K562 (cell line): ENCODE data around the gene NACC1. TPM values are rescaled to one million over a fixed set of nuclear protein-coding genes. Genes with fewer than 3 reads are reported as not detected.
A peak's percentile ranks its signal among the peaks of the same experiment; 100 is the strongest.

ENCODE experiments used
- ARID1B ChIP-seq: fragments of 450-650 bp; IDR thresholded peaks from 2 replicates; pipeline ENCODE4 v1.6.1; 2016; ENCODE audit warnings: antibody characterized with exemption, mild to moderate bottlenecking, inconsistent platforms
- ARID4B ChIP-seq: sonication (generic); formaldehyde crosslinking; IDR thresholded peaks from 2 replicates; pipeline ENCODE4 v1.8.0; 2022; ENCODE audit warnings: mild to moderate bottlenecking, missing genetic modification reagents
- ATF1 ChIP-seq, 2 experiments: fragments of 450-650 bp in 1 of 2; IDR thresholded peaks; 2 replicates each; pipeline ENCODE4 v1.6.1; 2016; ENCODE audit warnings: missing compliant biosample characterization in 1 of 2, missing genetic modification characterization in 1 of 2
- CSDE1 ChIP-seq, 2 experiments: fragments of 450-650 bp; IDR thresholded peaks; 2 replicates each; pipeline ENCODE4 v1.6.1; 2016; ENCODE audit warnings: mild to moderate bottlenecking in 1 of 2
- KDM1A ChIP-seq, 2 experiments: fragments of 450-650 bp; IDR thresholded peaks; 2 replicates each; pipeline ENCODE4 v1.6.1; 2016; ENCODE audit warnings: mild to moderate bottlenecking in 2 of 2
- POLR3G ChIP-seq: IDR thresholded peaks from 2 replicates; pipeline ENCODE4 v1.6.1; 2011; ENCODE audit not compliant: insufficient read length, insufficient replicate concordance; ENCODE audit errors: extremely low read depth
- RBBP5 ChIP-seq: fragments of 200-600 bp; sonication (generic); IDR thresholded peaks from 2 replicates; pipeline ENCODE4 v1.6.1; 2012; ENCODE audit warnings: borderline replicate concordance, mild to moderate bottlenecking, low read length, control low read depth, inconsistent platforms; ENCODE audit not compliant: insufficient read depth, poor library complexity, severe bottlenecking
- SAFB ChIP-seq: fragments of 200-400 bp; formaldehyde crosslinking; IDR thresholded peaks from 2 replicates; pipeline ENCODE4 v1.6.1; 2017; ENCODE audit warnings: low read depth, low read length, borderline replicate concordance
- SOX6 ChIP-seq: fragments of 450-650 bp; IDR thresholded peaks from 2 replicates; pipeline ENCODE4 v1.6.1; 2014; ENCODE audit warnings: mild to moderate bottlenecking
- SRSF3 ChIP-seq: fragments of 200-400 bp; formaldehyde crosslinking; IDR thresholded peaks from 2 replicates; pipeline ENCODE4 v1.6.1; 2016; ENCODE audit warnings: mild to moderate bottlenecking, low read length, moderate library complexity; ENCODE audit not compliant: insufficient read depth
- ZNF124 ChIP-seq: sonication (generic); formaldehyde crosslinking; IDR thresholded peaks from 2 replicates; pipeline ENCODE4 v1.8.1; 2022; ENCODE audit warnings: missing genetic modification reagents
- ZNF263 ChIP-seq: sonication (generic); formaldehyde crosslinking; IDR thresholded peaks from 2 replicates; pipeline ENCODE4 v1.8.0; 2022; ENCODE audit warnings: mild to moderate bottlenecking, missing genetic modification reagents, borderline replicate concordance
- polyA plus RNA-seq, 8 experiments: library from polyadenylated mRNA; depleted of rRNA in 4 of 8; stranded (reverse) in 5 of 8; unstranded in 3 of 8; fragments of >200 nt; fragmentation: Nextera tagmentation in 2 of 8; fragmentation: Illumina TruSeq in 1 of 8; extraction: Ambion mirVana in 2 of 8; extraction: Trizol in 1 of 8; gene quantifications; 2 replicates each; pipeline versions ENCODE4 v1.2.1 to v1.2.3, GENCODE V29; 2011 to 2014; ENCODE audit warnings: inconsistent platforms in 1 of 8, missing spikeins in 1 of 8
- total RNA-seq, 7 experiments: library from RNA; depleted of rRNA in 6 of 7; stranded (reverse); fragments of >200 nt in 6 of 7; fragmentation: Illumina TruSeq in 2 of 7; extraction: Trizol in 2 of 7; gene quantifications; 2 replicates each; pipeline versions ENCODE4 v1.2.1 to v1.2.3, GENCODE V29; 2011 to 2021; ENCODE audit warnings: low replicate concordance in 1 of 7
- TF ChIP-seq, protein P1 (sequence below), 2 experiments: fragments of 150-350 bp in 1 of 2; IDR thresholded peaks; 2 replicates each; pipeline ENCODE4 v1.6.1; 2012 to 2016; ENCODE audit warnings: low read depth in 2 of 2, low read length in 2 of 2, mild to moderate bottlenecking in 1 of 2, moderate library complexity in 1 of 2
- TF ChIP-seq, protein P2 (sequence below), 3 experiments: fragments of 200-800 bp in 1 of 3; fragments of 250-450 bp in 1 of 3; fragments of 450-650 bp in 1 of 3; sonication (Bioruptor Pico) in 1 of 3; sonication (Bioruptor generic) in 1 of 3; formaldehyde crosslinking in 1 of 3; IDR thresholded peaks; 2 replicates each; pipeline versions ENCODE4 v1.6.1 to v1.8.0; 2016 to 2022; ENCODE audit warnings: mild to moderate bottlenecking in 2 of 3, missing genetic modification characterization in 2 of 3, missing compliant biosample characterization in 1 of 3, moderate library complexity in 1 of 3

The NACC1 gene
- total and polyA plus RNA-seq, 9 of the 15 experiments (the other 6 are each of a cell fraction or from before 2014, with no cell fraction given): 0.04 to 96.6 (median 25.8) TPM

GRCh38 chr19:13118424-13119193, 545 bp downstream of the NACC1 start (continued):
- TF ChIP-seq, protein P1, sequence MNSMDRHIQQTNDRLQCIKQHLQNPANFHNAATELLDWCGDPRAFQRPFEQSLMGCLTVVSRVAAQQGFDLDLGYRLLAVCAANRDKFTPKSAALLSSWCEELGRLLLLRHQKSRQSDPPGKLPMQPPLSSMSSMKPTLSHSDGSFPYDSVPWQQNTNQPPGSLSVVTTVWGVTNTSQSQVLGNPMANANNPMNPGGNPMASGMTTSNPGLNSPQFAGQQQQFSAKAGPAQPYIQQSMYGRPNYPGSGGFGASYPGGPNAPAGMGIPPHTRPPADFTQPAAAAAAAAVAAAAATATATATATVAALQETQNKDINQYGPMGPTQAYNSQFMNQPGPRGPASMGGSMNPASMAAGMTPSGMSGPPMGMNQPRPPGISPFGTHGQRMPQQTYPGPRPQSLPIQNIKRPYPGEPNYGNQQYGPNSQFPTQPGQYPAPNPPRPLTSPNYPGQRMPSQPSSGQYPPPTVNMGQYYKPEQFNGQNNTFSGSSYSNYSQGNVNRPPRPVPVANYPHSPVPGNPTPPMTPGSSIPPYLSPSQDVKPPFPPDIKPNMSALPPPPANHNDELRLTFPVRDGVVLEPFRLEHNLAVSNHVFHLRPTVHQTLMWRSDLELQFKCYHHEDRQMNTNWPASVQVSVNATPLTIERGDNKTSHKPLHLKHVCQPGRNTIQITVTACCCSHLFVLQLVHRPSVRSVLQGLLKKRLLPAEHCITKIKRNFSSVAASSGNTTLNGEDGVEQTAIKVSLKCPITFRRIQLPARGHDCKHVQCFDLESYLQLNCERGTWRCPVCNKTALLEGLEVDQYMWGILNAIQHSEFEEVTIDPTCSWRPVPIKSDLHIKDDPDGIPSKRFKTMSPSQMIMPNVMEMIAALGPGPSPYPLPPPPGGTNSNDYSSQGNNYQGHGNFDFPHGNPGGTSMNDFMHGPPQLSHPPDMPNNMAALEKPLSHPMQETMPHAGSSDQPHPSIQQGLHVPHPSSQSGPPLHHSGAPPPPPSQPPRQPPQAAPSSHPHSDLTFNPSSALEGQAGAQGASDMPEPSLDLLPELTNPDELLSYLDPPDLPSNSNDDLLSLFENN (IDR thresholded peaks at IDR 0.05; ENCODE audit: low read depth in 2 of 2, low read length in 2 of 2): peak in 1 of 2 experiments; percentile 35; a peak in 1 of 4 replicates
- TF ChIP-seq SOX6: no peak
- no peak for TF ChIP-seq CSDE1 (IDR thresholded peaks at IDR 0.05)
- TF ChIP-seq ARID1B: peak; percentile 65
- no peak for TF ChIP-seq ZNF124 (CRISPR knock-in tag)
- TF ChIP-seq ARID4B (CRISPR knock-in tag): no peak; the same call in 1 of the 2 replicates
- TF ChIP-seq ZNF263: no peak
- no peak for TF ChIP-seq ATF1 (CRISPR knock-in tag; IDR thresholded peaks at IDR 0.05)
- TF ChIP-seq ATF1 (tag; IDR thresholded peaks at IDR 0.05): no peak
- TF ChIP-seq POLR3G: no peak
- peak; percentile 76 for TF ChIP-seq RBBP5
- TF ChIP-seq KDM1A (IDR thresholded peaks at IDR 0.05): peak in 1 of 2 experiments; percentile 92; a peak in 2 of 4 replicates
- 0 out of 2 replicates have a peak, but pooled peaks have one; percentile 57 for TF ChIP-seq SRSF3
- no peak for TF ChIP-seq SAFB
- TF ChIP-seq, protein P2, sequence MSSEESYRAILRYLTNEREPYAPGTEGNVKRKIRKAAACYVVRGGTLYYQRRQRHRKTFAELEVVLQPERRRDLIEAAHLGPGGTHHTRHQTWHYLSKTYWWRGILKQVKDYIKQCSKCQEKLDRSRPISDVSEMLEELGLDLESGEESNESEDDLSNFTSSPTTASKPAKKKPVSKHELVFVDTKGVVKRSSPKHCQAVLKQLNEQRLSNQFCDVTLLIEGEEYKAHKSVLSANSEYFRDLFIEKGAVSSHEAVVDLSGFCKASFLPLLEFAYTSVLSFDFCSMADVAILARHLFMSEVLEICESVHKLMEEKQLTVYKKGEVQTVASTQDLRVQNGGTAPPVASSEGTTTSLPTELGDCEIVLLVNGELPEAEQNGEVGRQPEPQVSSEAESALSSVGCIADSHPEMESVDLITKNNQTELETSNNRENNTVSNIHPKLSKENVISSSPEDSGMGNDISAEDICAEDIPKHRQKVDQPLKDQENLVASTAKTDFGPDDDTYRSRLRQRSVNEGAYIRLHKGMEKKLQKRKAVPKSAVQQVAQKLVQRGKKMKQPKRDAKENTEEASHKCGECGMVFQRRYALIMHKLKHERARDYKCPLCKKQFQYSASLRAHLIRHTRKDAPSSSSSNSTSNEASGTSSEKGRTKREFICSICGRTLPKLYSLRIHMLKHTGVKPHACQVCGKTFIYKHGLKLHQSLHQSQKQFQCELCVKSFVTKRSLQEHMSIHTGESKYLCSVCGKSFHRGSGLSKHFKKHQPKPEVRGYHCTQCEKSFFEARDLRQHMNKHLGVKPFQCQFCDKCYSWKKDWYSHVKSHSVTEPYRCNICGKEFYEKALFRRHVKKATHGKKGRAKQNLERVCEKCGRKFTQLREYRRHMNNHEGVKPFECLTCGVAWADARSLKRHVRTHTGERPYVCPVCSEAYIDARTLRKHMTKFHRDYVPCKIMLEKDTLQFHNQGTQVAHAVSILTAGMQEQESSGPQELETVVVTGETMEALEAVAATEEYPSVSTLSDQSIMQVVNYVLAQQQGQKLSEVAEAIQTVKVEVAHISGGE (CRISPR knock-in tag; IDR thresholded peaks at IDR 0.05): no peak
